IMR-90 (cell line): Measurements from ENCODE around the gene SRC.

Experiments used
- CHD1 ChIP-seq: IDR thresholded peaks from 2 replicates; pipeline ENCODE4 v1.6.1; 2012; ENCODE audit warnings: low read depth, low read length, improper control_type of control experiment
- CTCF ChIP-seq: conservative IDR thresholded peaks from 2 replicates; pipeline ENCODE4 v1.5.1; 2012; ENCODE audit warnings: mild to moderate bottlenecking, low read depth, low read length, improper control_type of control experiment
- MXI1 ChIP-seq: IDR thresholded peaks from 2 replicates; pipeline ENCODE4 v1.6.1; 2012; ENCODE audit warnings: low read depth, mild to moderate bottlenecking, low read length, moderate library complexity, borderline replicate concordance
- POLR2A ChIP-seq: IDR thresholded peaks from 2 replicates; pipeline ENCODE4 v1.6.1; 2012; ENCODE audit warnings: mild to moderate bottlenecking, low read depth, low read length
- RCOR1 ChIP-seq: IDR thresholded peaks from 2 replicates; pipeline ENCODE4 v1.6.1; 2012; ENCODE audit warnings: mild to moderate bottlenecking, low read length, improper control_type of control experiment; ENCODE audit not compliant: insufficient replicate concordance
- RFX5 ChIP-seq: IDR thresholded peaks from 2 replicates; pipeline ENCODE4 v1.8.0; 2012; ENCODE audit warnings: low read depth, mild to moderate bottlenecking, low read length, moderate library complexity
- SMC3 ChIP-seq: fragments of 150-350 bp; IDR thresholded peaks from 2 replicates; pipeline ENCODE4 v1.6.1; 2016; ENCODE audit warnings: low read depth, mild to moderate bottlenecking, antibody characterized with exemption, low read length, moderate library complexity
- TF ChIP-seq, protein P1 (sequence below): fragments of 150-350 bp; IDR thresholded peaks from 2 replicates; pipeline ENCODE4 v1.6.1; 2017; ENCODE audit warnings: mild to moderate bottlenecking, antibody characterized with exemption, low read length, low read depth

GRCh38 chr20:37423545-37423944, 77.6 kb downstream of the SRC start:
- TF ChIP-seq CTCF, result no peak
- TF ChIP-seq CHD1, result no peak
- no peak for TF ChIP-seq POLR2A
- TF ChIP-seq, protein P1, sequence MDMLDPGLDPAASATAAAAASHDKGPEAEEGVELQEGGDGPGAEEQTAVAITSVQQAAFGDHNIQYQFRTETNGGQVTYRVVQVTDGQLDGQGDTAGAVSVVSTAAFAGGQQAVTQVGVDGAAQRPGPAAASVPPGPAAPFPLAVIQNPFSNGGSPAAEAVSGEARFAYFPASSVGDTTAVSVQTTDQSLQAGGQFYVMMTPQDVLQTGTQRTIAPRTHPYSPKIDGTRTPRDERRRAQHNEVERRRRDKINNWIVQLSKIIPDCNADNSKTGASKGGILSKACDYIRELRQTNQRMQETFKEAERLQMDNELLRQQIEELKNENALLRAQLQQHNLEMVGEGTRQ, result no peak
- TF ChIP-seq MXI1, result no peak
- no peak for TF ChIP-seq SMC3
- no peak for TF ChIP-seq RCOR1
- no peak for TF ChIP-seq RFX5
